Epithelial cell of proximal tubule (primary cell): ENCODE data around the gene FREM1. TPM values are rescaled to one million over a fixed set of nuclear protein-coding genes. Genes with fewer than 3 reads are reported as not detected.
A peak's percentile ranks its signal among the peaks of the same experiment; 100 is the strongest.

Experiments used
- DNase-seq: peaks from one replicate; pipeline ENCODE4 v3.0.0-alpha.2; 2011; ENCODE audit warnings: low read depth
- H3K4me3 ChIP-seq: 2 replicates; pipeline ENCODE4 v1.5.1; 2011; ENCODE audit warnings: low read depth, mild to moderate bottlenecking, low read length
- CTCF ChIP-seq: conservative IDR thresholded peaks from 2 replicates; pipeline ENCODE4 v1.5.1; 2012; ENCODE audit warnings: low read depth, mild to moderate bottlenecking, low read length
- total RNA-seq: library from RNA; depleted of rRNA; stranded (reverse); fragments of >200 nt; gene quantifications from 2 replicates; pipeline ENCODE4 v1.2.3, GENCODE V29; 2015

FREM1 gene
- total RNA-seq, 1 donor from 2014 or later, result 0.17 TPM

GRCh38 chr9:14863402-14863801, 46.8 kb downstream of the FREM1 start:
- no peak for DNase-seq
- TF ChIP-seq CTCF, result no peak
- H3K4me3 ChIP-seq, result no peak overlapping the region

GRCh38 chr9:14857449-14858305, 52.6 kb downstream of the FREM1 start:
- no peak for DNase-seq
- no peak for TF ChIP-seq CTCF
- no peak overlapping the region for H3K4me3 ChIP-seq

- TF ChIP-seq CTCF, result no peak
Observed at GRCh38 chr9:14849851-14850250, 60.4 kb downstream of the FREM1 start.

GRCh38 chr9:14849296-14849695, 60.9 kb downstream of the FREM1 start:
- TF ChIP-seq CTCF, result no peak
- DNase-seq, result no peak
- H3K4me3 ChIP-seq, result no peak overlapping the region

More at GRCh38 chr9:14849851-14850250, 60.4 kb downstream of the FREM1 start:
- H3K4me3 ChIP-seq, result no peak overlapping the region
- no peak for DNase-seq

GRCh38 chr9:14846871-14847311, 63.3 kb downstream of the FREM1 start:
- DNase-seq, result no peak
- peak; percentile 89 for TF ChIP-seq CTCF
- no peak overlapping the region for H3K4me3 ChIP-seq

GRCh38 chr9:14843163-14843562, 67.1 kb downstream of the FREM1 start:
- no peak for DNase-seq
- no peak for TF ChIP-seq CTCF
- H3K4me3 ChIP-seq, result no peak overlapping the region

GRCh38 chr9:14842269-14842668, 68.0 kb downstream of the FREM1 start:
- TF ChIP-seq CTCF, result no peak
- DNase-seq, result no peak
- H3K4me3 ChIP-seq, result no peak overlapping the region
